Breast epithelium (tissue), 3 donors: Measurements from ENCODE around the gene SLC2A14.
"Not testable (repeated sequence)": the region's sequence is repeated elsewhere in the genome, so short reads cannot be mapped to it uniquely, and the experiment has no call there.

Source experiments
- POLR2A ChIP-seq: fragments of 450-650 bp; IDR thresholded peaks from one replicate; pipeline ENCODE4 v1.6.1; 2016; ENCODE audit warnings: antibody characterized with exemption, mild to moderate bottlenecking, moderate library complexity
- POLR2AphosphoS5 ChIP-seq, 3 donors: sonication (generic); formaldehyde crosslinking; IDR thresholded peaks; one replicate each; pipeline ENCODE4 v1.6.1; 2017; ENCODE audit warnings: antibody characterized with exemption in 3 of 3
- TF ChIP-seq, protein P1 (sequence below), 3 donors: fragments of 450-650 bp; IDR thresholded peaks; one replicate each; pipeline ENCODE4 v1.5.1; 2016 to 2017; ENCODE audit warnings: antibody characterized with exemption in 3 of 3, mild to moderate bottlenecking in 3 of 3, moderate library complexity in 3 of 3

DNA sequence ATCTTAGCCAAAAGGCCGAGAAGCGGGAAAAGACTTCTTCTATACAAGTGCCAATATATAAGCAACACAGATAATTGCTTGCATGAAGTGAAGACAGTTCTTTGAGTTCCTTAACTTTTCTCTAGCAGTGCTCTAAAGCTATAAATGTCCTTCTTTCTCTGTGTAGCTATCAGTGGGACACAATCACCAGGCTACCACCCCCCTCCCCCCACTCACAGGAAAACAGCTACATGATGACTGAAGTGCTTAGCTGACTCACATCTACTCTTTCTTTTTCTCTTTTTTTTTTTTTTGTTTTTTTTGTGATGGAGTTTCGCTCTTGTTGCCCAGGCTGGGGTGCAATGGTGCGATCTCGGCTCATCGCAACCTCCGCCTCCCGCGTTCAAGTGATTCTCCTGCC lies 30.3 kb downstream of the SLC2A14 start:
- not testable (repeated sequence) for TF ChIP-seq POLR2AphosphoS5 (IDR thresholded peaks at IDR 0.05); POLR2A
- TF ChIP-seq, protein P1, sequence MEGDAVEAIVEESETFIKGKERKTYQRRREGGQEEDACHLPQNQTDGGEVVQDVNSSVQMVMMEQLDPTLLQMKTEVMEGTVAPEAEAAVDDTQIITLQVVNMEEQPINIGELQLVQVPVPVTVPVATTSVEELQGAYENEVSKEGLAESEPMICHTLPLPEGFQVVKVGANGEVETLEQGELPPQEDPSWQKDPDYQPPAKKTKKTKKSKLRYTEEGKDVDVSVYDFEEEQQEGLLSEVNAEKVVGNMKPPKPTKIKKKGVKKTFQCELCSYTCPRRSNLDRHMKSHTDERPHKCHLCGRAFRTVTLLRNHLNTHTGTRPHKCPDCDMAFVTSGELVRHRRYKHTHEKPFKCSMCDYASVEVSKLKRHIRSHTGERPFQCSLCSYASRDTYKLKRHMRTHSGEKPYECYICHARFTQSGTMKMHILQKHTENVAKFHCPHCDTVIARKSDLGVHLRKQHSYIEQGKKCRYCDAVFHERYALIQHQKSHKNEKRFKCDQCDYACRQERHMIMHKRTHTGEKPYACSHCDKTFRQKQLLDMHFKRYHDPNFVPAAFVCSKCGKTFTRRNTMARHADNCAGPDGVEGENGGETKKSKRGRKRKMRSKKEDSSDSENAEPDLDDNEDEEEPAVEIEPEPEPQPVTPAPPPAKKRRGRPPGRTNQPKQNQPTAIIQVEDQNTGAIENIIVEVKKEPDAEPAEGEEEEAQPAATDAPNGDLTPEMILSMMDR (IDR thresholded peaks at IDR 0.05): not testable (repeated sequence)
